AG09319 (cell line): ENCODE measurements around the gene DHX58.

ENCODE experiments used
- DNase-seq: peaks from one replicate; pipeline ENCODE4 v3.0.0-alpha.2; 2010; ENCODE audit warnings: low read depth; ENCODE audit errors: extremely low read depth
- TF ChIP-seq, protein P1 (sequence below): IDR thresholded peaks from 2 replicates; pipeline ENCODE4 v1.5.1; 2011; ENCODE audit warnings: low read depth, mild to moderate bottlenecking, inconsistent platforms, low read length, moderate library complexity

Gene DHX58

DNA sequence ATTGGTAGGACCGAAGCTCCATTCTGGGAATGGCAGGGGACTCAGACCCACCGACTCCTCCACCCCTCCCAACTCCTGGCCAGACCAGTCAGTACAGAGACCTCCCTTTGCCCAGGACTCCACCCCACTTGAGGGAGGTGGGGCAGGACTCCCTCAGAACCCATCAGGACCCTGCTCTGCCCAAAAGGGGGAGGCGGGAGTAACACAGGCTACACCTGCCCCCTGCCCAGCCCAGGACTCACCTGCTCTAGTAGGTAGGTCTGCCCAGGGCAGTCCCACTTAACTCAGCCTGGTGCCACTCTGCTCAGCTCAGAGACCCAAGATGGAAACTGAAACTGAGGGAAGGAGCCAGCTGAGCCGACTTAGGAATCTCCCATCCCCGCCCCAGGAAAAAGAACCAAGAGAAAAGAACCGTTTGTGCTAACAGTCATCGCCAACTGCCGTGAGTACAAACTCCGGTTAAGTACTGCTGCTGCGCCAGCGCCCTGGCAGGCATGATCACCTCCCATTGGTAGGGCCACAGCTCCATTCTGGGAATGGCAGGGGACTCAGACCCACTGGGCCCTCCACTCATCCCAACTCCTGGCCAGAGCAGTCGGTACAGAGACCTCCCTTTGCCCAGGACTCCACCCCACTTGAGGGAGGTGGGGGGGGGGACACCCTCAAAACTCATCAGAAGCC is 503 bp downstream of the DHX58 start:
- DNase-seq, result no peak
- TF ChIP-seq, protein P1, sequence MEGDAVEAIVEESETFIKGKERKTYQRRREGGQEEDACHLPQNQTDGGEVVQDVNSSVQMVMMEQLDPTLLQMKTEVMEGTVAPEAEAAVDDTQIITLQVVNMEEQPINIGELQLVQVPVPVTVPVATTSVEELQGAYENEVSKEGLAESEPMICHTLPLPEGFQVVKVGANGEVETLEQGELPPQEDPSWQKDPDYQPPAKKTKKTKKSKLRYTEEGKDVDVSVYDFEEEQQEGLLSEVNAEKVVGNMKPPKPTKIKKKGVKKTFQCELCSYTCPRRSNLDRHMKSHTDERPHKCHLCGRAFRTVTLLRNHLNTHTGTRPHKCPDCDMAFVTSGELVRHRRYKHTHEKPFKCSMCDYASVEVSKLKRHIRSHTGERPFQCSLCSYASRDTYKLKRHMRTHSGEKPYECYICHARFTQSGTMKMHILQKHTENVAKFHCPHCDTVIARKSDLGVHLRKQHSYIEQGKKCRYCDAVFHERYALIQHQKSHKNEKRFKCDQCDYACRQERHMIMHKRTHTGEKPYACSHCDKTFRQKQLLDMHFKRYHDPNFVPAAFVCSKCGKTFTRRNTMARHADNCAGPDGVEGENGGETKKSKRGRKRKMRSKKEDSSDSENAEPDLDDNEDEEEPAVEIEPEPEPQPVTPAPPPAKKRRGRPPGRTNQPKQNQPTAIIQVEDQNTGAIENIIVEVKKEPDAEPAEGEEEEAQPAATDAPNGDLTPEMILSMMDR, result no peak

DNA sequence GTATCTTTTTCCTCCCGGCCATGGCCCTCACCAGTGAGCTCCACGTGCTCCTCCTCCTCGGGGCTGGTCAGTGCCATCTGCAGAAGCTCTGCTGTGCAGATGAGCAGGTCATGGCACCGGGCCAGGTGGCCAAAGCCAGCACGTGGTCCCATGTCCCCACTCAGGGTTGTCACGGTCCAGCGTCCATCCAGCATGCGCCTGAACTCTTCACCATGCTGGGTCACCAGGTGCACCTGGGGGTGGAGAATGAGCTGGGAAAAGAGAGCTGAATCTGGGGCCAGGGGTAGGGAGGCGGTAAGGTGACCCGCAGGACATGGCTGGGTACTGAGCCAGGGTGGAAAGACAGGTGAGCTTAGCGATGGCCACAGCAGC is 1.3 kb downstream of the DHX58 start:
- no peak for DNase-seq
- TF ChIP-seq, protein P1, result no peak

DNA sequence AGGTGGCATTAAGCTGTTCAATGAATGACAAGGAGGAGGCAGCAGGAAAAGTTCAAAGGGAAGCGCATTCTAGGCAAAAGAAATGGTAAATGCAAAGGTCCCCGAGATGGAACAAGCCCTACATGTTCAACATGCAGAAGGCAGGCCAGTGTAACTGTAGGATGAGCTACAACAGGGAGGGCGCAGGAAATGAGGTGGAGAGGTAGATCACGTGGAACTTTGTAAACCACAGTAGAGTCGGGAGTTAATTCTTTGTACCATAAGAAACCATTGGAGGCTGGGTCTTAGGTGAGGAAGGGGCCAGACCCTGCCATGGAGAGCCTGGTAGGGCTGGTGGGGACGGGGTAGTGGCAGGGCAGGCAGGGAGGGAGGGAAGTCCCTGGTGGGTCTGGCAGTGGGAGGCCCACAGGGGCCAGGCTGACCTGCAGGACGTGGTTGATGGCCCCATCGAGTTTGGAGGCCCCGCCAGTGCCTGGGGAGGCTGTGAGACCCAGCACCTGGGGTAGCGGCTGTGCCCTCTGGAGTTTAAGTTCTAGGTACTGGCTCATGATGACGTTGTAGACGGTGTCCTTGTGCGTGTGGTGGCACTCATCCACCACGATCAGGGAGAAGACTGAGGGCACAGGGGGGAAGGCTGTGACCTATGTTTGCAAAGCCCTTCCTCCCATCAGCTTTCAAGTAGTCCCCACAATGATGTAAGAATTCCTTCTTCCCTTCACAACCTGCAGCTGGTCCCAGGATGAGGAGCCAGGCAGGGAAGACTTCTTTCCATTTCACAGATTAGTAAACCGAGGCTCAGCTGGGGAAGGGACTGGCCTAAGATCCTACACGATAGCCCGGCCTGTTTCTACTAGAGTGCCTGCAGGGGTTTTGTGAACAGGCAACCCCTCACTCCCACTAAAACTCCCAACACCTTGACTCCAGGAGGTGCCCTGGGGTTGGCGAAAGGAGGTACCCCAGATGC is 1.9 kb downstream of the DHX58 start:
- TF ChIP-seq, protein P1, result no peak
- DNase-seq, result no peak

DNA sequence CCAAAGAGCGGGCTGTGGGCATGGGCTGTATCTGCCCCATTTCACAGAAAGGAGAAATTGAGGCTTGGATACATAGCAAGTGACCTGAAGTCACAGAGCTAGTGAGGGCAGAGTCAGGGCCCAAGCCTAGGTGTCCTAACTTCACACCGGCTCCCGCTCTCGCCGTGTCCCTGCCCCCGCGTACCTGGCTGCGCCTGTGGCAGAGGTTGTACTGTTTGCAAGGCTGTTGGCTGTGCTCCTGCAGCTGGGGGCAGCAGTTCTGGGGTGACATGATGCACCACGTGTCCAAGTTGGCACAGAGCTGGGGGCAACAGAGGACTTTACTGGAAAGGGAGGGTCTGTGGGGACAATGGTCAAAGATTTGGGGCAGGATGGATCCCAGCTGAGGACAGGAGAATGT is 3.4 kb downstream of the DHX58 start:
- TF ChIP-seq, protein P1, result no peak
- DNase-seq, result no peak

DNA sequence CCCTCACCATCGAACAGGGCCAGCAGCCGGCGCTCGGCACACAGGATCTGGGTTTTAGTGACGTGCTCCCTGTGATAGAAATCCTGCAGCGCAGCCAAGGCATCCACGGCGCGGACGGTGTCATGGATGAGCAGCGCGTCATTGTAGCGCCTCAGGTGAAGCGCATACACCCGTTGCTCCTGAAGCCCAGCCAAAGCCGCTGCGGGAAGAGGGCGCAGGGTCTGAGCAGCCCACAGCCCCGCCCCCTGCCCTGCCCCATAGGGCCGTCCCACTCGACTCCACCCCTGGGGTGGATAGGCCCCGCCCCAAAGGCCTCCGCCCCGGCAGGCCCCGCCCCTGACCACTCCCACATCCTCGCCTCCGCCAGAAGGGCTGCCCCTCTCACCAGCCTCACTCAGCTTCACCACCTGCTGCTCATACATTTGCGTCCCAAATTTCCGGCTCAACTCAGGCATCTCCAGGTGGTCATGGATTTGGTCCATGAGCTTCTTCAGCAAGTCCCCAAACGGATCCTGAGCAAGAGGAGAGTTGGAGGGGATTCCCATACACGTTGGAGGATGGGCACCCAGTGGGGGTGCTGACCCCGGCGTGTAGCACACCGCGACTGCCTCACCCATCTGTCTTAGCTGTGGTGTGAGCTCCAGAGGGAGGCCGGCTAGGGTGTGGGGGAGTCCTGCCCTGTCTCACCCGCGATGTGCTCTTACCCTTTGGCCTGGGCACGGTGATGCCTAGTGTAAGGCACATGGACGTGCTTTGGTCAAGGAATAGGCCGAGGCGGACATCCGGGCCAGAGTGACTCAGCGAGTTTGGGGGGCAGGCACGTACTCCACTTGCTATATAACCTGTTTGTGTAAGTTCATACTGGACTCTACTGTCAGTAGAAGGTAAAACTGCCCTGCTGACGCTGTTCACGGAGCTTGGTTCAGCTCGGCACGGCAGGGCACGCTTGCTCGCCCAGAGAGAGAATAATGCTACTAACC is 4.6 kb downstream of the DHX58 start:
- DNase-seq, result no peak
- TF ChIP-seq, protein P1, result no peak

DNA sequence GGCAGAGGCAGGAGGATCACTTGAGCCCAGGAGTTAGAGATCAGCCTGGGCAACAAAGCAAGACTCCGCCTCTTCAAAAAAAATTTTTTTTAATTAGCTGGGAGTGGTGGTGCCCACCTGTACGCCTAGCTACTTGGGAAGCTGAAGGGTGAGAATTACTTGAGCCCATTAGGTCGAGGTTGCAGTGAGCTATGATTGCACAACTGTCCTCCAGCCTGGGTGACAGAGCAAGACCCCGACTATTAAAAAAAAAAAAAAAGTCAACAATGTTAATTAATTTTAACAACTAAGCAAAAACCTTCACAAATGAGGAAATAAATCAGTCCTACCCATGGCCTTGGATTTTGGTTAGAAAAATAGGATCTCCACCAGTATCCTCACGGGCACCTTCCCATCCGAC is 5.4 kb downstream of the DHX58 start:
- DNase-seq, result no peak
- TF ChIP-seq, protein P1, result no peak
